Measurements from ENCODE around the gene ZC3H7A. TPM values are rescaled to one million over a fixed set of nuclear protein-coding genes. Genes with fewer than 3 reads are reported as not detected.

The ZC3H7A gene
- total and polyA plus RNA-seq, 10 of the 15 experiments (the other 5 are each of a cell fraction or from before 2014, with no cell fraction given), result 46.3 to 188 (median 68.6) TPM

DNA sequence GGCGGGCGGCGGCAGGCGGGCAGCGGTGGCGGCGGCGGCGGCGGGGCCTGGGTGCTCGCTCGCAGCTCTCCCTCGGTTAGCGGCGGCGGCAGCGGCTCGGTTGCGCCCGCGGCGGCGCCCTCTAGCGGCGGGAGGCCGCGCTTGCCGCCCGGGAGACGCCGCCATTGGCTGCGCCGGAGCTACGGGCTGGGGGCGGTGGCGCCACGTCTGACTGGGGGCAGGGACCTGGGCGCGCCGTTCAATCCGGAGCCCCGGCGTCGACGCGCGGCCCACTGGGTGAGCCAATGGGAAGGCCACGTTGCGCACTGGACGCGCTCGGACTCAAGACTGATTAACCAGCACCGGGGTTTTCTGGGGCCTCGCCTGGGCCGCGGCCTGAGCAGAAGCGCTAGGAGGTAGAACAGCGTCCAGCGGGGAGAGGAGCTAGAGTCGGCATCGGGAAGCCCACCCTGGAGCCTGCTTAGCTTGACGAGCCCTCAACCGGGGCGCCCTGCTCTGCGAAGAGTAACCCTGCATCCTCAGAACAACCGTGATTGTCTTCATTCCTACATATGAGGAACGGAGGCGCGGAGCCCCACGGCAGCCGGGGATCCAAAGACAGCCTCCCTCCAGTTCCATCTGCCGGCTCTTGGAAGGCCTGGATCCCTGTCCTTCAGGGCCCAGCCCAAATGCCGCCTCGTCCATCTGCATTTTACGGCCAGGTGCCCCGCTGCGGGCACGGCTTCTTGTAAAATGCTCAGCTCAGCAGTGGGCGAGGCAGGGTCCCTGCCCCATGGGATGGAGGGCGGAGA is at the start of gene ZC3H7A (continued):
- no peak for TF ChIP-seq ZBTB4 (CRISPR knock-in tag; IDR thresholded peaks at IDR 0.05)
- TF ChIP-seq, protein P1, sequence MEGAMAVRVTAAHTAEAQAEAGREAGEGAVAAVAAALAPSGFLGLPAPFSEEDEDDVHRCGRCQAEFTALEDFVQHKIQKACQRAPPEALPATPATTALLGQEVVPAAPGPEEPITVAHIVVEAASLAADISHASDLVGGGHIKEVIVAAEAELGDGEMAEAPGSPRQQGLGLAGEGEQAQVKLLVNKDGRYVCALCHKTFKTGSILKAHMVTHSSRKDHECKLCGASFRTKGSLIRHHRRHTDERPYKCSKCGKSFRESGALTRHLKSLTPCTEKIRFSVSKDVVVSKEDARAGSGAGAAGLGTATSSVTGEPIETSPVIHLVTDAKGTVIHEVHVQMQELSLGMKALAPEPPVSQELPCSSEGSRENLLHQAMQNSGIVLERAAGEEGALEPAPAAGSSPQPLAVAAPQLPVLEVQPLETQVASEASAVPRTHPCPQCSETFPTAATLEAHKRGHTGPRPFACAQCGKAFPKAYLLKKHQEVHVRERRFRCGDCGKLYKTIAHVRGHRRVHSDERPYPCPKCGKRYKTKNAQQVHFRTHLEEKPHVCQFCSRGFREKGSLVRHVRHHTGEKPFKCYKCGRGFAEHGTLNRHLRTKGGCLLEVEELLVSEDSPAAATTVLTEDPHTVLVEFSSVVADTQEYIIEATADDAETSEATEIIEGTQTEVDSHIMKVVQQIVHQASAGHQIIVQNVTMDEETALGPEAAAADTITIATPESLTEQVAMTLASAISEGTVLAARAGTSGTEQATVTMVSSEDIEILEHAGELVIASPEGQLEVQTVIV (IDR thresholded peaks at IDR 0.05; ENCODE audit: borderline replicate concordance, partially characterized antibody), result no peak
- TF ChIP-seq CHD4 (IDR thresholded peaks at IDR 0.05), result no peak
- no peak for TF ChIP-seq BCL11A (IDR thresholded peaks at IDR 0.05; ENCODE audit: low read depth, low read length)
- TF ChIP-seq, protein P2, sequence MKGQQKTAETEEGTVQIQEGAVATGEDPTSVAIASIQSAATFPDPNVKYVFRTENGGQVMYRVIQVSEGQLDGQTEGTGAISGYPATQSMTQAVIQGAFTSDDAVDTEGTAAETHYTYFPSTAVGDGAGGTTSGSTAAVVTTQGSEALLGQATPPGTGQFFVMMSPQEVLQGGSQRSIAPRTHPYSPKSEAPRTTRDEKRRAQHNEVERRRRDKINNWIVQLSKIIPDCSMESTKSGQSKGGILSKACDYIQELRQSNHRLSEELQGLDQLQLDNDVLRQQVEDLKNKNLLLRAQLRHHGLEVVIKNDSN (IDR thresholded peaks at IDR 0.05; ENCODE audit: borderline replicate concordance, extremely low read length, insufficient read depth, low read depth, low read length), result no peak
- TF ChIP-seq HDAC2 (IDR thresholded peaks at IDR 0.05), result no peak
- TF ChIP-seq TCF3 (IDR thresholded peaks at IDR 0.05; ENCODE audit: borderline replicate concordance, insufficient read depth, low read depth, low read length), result 0 out of 2 replicates have a peak, but pooled peaks have one; percentile 20
- no peak for TF ChIP-seq SUPT20H (IDR thresholded peaks at IDR 0.05; ENCODE audit: borderline replicate concordance, control insufficient read depth, low read depth, low read length)
- no peak for TF ChIP-seq NFIC (IDR thresholded peaks at IDR 0.05; ENCODE audit: low read depth, low read length)
- TF ChIP-seq ZNF24 (IDR thresholded peaks at IDR 0.05), result 0 out of 2 replicates have a peak, but pooled peaks have one; percentile 2
- TF ChIP-seq IKZF2 (IDR thresholded peaks at IDR 0.05), result peak in 1 of 2 experiments; percentile 54; a peak in 3 of 4 replicates
- peak; percentile 72 for TF ChIP-seq ZNF217 (IDR thresholded peaks at IDR 0.05)
- no peak for TF ChIP-seq CEBPB (IDR thresholded peaks at IDR 0.05; ENCODE audit: borderline replicate concordance in 1 of 2, low read depth in 2 of 2, low read length in 2 of 2)
- TF ChIP-seq, protein P3, sequence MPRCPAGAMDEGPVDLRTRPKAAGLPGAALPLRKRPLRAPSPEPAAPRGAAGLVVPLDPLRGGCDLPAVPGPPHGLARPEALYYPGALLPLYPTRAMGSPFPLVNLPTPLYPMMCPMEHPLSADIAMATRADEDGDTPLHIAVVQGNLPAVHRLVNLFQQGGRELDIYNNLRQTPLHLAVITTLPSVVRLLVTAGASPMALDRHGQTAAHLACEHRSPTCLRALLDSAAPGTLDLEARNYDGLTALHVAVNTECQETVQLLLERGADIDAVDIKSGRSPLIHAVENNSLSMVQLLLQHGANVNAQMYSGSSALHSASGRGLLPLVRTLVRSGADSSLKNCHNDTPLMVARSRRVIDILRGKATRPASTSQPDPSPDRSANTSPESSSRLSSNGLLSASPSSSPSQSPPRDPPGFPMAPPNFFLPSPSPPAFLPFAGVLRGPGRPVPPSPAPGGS (IDR thresholded peaks at IDR 0.05; ENCODE audit: borderline replicate concordance, insufficient read depth, low read depth, low read length, poor library complexity, severe bottlenecking), result no peak
- TF ChIP-seq JUNB (IDR thresholded peaks at IDR 0.05), result no peak
- peak in 1 of 2 experiments; percentile 78; a peak in 2 of 4 replicates for TF ChIP-seq BHLHE40 (IDR thresholded peaks at IDR 0.05; ENCODE audit: borderline replicate concordance in 1 of 2, low read depth in 2 of 2, low read length in 1 of 2)
- TF ChIP-seq ATF7 (IDR thresholded peaks at IDR 0.05; ENCODE audit: low read depth), result no peak
- no peak for TF ChIP-seq RBBP5 (conservative IDR thresholded peaks at IDR 0.05)
- peak; percentile 73; the same call in 1 of the 2 replicates for TF ChIP-seq ZSCAN29 (IDR thresholded peaks at IDR 0.05)
- peak; percentile 73; the same call in 1 of the 2 replicates for TF ChIP-seq RB1 (IDR thresholded peaks at IDR 0.05; ENCODE audit: borderline replicate concordance)
